ENCODE results near the gene PSIP1.
"Not testable (repeated sequence)": the region's sequence is repeated elsewhere in the genome, so short reads cannot be mapped to it uniquely, and the experiment has no call there.

The PSIP1 gene

DNA sequence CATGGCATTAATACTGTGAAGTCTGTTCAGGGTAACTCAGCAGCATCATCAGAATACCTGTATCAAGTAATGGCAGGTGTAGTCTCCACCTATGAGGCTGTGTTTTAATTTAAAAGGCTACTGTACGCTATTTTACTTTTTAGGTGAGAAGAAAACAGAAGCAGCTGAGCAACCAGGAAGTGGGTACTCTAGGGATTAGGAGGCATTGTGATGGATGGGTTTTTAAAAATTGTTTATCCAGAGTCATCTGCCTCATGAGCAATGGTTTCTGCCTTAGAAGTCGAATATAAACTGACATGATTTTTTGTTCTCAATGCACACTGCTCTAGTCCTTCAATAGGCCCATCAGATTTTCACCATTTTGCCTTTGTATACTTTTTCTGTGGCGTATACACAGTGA is 42.6 kb downstream of the PSIP1 start:
- DNase-seq (ENCODE audit: extremely low read depth, low read depth): no peak

DNA sequence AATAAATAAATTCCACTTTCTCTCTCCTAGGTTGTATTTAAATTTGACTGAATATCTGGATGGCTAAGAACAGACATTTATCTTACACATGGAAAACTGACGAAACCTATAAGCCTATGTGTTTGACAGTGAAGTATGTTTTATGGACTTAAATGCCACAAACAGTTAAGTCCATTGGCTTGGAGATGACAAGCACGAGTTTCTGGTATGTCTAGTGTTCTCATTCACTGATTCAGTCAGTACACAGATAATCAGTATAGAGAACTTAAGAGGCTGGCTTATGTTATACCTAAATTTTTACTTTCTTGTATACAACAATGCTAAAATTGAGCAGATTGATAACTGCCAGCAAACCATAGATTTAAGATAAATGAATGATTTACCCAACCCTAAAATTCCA is 49.2 kb downstream of the PSIP1 start:
- TF ChIP-seq, protein P1, sequence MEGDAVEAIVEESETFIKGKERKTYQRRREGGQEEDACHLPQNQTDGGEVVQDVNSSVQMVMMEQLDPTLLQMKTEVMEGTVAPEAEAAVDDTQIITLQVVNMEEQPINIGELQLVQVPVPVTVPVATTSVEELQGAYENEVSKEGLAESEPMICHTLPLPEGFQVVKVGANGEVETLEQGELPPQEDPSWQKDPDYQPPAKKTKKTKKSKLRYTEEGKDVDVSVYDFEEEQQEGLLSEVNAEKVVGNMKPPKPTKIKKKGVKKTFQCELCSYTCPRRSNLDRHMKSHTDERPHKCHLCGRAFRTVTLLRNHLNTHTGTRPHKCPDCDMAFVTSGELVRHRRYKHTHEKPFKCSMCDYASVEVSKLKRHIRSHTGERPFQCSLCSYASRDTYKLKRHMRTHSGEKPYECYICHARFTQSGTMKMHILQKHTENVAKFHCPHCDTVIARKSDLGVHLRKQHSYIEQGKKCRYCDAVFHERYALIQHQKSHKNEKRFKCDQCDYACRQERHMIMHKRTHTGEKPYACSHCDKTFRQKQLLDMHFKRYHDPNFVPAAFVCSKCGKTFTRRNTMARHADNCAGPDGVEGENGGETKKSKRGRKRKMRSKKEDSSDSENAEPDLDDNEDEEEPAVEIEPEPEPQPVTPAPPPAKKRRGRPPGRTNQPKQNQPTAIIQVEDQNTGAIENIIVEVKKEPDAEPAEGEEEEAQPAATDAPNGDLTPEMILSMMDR (IDR thresholded peaks at IDR 0.05; ENCODE audit: low read depth, low read length): no peak
- DNase-seq (ENCODE audit: extremely low read depth, low read depth): no peak

More for the DNA sequence above, 42.6 kb downstream of the PSIP1 start:
- TF ChIP-seq, protein P1 (IDR thresholded peaks at IDR 0.05; ENCODE audit: low read depth, low read length): no peak

DNA sequence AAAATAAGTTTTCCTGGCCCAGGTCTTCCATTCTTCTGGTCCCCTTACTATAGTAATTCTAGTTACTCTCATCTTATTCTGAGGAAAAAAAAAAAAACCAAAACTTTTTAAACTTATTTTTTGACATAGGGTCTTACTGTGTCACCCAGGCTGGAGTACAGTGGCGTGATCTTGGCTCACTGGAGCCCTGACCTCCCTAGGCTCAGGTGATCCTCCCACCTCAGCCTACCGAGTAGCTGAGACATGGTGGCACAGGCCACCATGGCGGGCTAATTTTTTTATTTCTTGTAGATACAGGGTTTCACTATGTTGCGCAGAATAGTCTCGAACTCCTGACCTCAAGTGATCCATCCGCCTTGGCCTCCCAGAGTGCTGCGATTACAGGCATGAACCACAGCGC is 49.7 kb downstream of the PSIP1 start:
- no peak for DNase-seq (ENCODE audit: extremely low read depth, low read depth)
- TF ChIP-seq, protein P1 (IDR thresholded peaks at IDR 0.05; ENCODE audit: low read depth, low read length): no peak

DNA sequence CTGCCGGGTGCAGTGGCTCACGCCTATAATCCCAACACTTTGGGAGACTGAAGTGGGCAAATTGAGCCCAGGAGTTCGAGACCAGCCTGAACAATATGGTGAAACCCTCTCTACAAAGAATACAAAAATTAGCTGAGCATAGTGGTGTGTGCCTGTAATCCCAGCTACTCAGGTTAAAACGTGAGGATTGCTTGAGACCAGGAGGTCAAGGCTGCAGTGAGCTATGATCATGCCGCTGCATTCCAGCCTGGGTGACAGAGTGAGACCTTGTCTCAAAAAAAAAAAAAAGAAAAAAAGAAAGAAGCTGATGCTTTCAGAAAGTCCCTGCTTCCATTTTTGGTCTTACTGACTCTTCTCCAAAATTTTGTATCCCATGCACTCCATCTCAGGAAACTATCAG is 56.8 kb downstream of the PSIP1 start:
- TF ChIP-seq, protein P1 (IDR thresholded peaks at IDR 0.05; ENCODE audit: low read depth, low read length): no peak
- no peak for DNase-seq (ENCODE audit: extremely low read depth, low read depth)

DNA sequence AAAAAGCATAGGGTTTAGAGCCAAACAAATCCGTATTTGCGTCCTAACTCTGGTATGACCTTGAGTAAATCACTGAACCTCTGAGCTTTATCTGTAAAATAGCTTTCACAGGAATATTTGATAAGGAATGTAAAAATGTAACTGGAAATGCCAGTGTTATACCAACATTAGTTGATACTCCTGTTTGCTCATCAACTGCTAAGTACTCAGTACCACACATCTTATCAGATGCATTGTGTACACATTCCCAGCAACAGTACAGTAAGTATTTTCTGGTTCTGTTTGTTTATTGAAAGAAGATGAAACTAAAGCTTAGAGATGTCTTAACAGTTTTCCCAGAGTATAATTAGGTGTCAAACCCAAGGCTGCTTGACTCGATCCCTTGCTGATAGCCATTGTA is 66.6 kb downstream of the PSIP1 start:
- DNase-seq (ENCODE audit: extremely low read depth, low read depth): no peak
- TF ChIP-seq, protein P1 (IDR thresholded peaks at IDR 0.05; ENCODE audit: low read depth, low read length): no peak

DNA sequence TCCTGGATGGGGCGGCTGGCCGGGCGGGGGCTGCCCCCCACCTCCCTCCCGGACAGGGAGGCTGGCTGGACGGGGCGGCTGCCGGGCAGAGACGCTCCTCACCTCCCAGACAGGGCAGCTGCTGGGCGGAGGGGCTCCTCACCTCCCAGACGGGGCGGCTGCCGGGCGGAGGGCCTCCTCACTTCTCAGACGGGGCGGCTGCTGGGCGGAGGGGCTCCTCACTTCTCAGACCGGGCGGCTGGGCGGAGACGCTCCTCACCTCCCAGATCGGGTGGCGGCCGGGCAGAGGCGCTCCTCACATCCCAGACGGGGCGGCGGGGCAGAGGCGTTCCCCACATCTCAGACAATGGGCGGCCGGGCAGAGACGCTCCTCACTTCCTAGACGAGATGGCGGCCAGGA is 68.5 kb downstream of the PSIP1 start:
- not testable (repeated sequence) for DNase-seq (ENCODE audit: extremely low read depth, low read depth)

DNA sequence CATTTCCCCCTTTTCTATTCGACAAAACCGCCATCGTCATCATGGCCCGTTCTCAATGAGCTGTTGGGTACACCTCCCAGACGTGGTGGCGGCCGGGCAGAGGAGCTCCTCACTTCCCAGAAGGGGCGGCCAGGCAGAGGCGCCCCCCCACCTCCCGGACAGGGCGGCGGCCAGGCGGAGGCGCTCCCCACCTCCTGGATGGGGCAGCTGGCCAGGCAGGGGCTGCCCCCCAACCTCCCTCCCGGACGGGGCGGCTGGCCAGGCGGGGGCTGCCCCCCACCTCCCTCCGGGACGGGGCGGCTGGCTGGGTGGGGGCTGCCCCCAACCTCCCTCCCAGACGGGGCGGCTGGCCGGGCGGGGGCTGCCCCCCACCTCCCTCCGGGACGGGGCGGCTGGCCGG is 68.9 kb downstream of the PSIP1 start:
- DNase-seq (ENCODE audit: extremely low read depth, low read depth): not testable (repeated sequence)

DNA sequence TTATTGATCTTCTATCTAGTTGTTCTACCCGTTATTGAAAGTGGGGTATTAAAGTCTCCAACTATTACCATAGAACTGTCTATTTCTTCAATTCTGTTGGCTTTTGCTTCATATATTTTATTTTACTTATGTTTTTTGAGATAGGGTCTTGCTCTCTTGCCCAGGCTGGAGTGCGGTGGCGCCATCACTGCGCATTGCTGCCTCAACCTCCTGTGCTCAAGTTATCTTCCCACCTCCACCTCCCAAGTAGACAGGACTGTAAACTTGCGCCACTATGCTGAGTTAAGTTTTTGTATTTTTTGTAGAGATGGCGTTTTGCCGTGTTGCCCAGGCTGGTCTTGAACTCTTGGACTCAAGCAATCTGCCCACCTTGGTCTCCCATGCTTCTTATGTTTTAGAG is 71.9 kb downstream of the PSIP1 start:
- TF ChIP-seq, protein P1 (IDR thresholded peaks at IDR 0.05; ENCODE audit: low read depth, low read length): no peak
- no peak for DNase-seq (ENCODE audit: extremely low read depth, low read depth)

DNA sequence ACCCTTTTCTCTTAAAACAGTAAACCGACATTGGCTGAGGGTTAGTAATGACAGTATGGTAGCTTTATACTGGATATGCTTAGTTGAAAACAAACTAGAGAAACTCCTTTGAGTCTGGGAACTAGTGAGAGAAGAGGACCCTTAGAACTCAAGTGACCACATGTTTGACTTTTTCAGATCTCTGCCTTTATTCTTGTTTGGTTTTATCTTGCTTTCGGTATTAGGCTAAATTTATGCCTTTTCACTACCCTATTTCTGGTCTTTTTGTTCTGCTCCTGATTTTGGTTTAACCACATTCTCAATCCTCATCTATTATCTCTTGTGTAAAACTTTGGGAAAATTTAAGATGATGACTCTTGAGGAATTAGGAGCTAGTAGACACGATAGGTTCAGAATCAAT is 77.1 kb downstream of the PSIP1 start:
- no peak for DNase-seq (ENCODE audit: extremely low read depth, low read depth)
- TF ChIP-seq, protein P1 (IDR thresholded peaks at IDR 0.05; ENCODE audit: low read depth, low read length): no peak

Measured in AG09319 (cell line).